ENCODE measurements around the gene FDX1.
A peak's percentile ranks its signal among the peaks of the same experiment; 100 is the strongest.
"Not testable (repeated sequence)": the region's sequence is repeated elsewhere in the genome, so short reads cannot be mapped to it uniquely, and the experiment has no call there.

The FDX1 gene, protein sequence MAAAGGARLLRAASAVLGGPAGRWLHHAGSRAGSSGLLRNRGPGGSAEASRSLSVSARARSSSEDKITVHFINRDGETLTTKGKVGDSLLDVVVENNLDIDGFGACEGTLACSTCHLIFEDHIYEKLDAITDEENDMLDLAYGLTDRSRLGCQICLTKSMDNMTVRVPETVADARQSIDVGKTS

DNA sequence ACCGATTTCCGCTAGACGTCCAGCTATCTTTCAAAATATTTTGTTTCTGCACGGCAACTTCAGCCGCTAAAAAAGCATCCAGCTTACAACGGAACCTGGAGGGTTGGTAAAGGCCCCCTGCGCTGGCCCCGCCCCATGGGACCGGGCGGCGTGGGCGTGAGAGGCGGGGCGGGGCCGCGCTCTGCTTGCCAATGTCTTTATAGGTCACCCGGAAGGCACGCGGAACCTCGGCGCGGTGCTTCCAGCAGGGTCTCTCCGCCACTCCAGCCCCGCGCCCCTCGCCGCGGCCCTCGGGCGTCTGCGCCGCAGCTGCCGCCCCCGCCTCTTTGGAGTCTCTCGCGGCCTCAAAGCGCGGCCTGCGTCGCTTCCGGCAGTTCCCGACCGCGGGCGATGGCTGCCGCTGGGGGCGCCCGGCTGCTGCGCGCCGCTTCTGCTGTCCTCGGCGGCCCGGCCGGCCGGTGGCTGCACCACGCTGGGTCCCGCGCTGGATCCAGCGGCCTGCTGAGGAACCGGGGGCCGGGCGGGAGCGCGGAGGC lies at the start of gene FDX1:
Gene FDX1, plus strand, starts transcription at position 218 of the 536 bp plus-strand sequence. Its CDS starts 173 bp downstream, at position 391.
- peak; percentile 93 for DNase-seq

DNA sequence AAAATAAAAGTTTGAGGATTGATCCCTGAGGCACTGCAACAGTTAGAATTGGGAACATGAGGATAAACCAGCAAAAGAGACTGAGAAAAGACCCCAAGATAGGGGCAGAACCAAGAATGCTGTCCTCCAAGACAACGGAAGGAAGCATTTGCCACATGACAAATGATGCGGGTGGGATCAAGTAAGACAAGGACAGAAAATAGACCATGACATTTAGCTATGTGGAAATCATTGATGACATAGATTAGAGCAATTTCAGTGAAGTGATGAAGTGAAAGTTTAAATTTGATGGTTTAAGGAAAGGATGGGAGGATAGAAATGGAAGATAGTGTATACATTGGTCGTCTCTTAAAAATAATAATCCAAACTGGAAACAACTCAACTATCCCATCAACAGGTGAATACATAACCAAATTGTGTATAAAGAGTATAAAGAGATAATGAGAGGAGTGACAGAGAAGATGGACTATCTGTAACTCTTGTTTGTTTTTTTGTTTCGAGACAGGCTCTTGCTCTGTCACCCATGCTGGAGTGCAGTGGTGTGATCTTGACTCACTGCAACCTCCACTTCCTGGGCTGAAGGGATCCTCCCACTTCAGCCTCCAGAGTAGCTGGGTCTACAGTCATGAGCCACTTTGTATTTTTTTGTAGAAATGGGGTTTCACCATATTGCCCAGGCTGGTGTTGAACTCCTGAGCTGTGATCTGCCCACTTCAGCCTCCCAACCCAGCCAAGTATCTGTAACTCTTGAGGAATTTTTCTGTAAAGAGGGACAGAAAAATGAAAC lies 48.7 kb upstream of the FDX1 start:
- no peak for DNase-seq

DNA sequence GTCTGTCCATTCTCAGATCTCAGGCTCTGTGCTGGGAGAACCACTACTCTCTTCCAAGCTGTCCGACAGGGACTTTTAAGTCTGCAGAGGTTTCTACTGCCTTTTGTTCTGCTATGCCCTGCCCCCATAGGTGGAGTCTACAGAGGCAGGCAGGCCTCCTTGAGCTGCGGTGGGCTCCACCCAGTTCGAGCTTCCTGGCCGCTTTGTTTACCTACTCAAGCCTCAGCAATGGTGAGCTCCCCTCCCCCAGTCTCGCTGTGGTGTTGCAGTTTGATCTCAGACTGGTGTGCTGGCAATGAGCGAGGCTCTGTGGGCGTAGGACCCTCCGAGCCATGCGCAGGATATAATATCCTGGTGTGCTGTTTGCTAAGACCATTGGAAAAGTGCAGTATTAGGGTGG lies 41.5 kb upstream of the FDX1 start:
- DNase-seq, result not testable (repeated sequence)

DNA sequence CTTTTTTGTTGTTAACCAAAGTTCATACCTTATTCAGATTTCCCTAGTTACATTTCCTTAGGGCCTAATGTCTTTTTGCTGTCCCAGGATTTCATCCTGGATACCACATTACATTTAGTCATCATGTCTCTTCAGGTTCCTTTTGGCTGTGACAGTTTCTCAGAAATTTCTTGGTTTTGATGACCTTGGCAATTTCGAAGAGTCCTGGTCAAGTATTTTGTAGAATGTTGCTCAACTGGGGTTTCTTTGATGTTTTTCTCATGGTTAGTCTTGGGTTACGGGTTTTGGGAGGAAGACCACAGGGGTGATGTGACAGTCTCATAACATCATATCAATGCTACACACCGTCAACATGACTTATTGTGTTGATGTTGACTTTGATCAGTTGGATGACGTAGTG lies 39.8 kb upstream of the FDX1 start:
- DNase-seq, result no peak

DNA sequence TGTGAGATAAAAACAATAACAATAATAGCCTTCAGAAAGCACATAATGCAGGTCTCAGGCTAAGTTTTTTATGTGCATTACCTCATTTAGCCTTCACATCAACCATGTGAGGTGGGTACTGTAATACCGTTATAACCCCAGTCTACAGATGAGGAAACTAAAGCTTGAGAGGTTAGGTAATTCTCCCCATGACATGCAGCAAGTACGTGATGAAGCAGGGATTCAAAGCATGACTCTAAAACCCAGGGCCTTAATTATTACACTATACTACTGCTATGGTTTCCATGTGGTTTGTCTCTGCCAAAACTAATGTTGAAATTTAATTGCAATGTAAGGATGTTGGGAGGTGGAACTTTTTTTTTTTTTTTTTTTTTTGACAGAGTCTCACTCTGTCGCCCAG lies 37.7 kb upstream of the FDX1 start:
- DNase-seq, result no peak

DNA sequence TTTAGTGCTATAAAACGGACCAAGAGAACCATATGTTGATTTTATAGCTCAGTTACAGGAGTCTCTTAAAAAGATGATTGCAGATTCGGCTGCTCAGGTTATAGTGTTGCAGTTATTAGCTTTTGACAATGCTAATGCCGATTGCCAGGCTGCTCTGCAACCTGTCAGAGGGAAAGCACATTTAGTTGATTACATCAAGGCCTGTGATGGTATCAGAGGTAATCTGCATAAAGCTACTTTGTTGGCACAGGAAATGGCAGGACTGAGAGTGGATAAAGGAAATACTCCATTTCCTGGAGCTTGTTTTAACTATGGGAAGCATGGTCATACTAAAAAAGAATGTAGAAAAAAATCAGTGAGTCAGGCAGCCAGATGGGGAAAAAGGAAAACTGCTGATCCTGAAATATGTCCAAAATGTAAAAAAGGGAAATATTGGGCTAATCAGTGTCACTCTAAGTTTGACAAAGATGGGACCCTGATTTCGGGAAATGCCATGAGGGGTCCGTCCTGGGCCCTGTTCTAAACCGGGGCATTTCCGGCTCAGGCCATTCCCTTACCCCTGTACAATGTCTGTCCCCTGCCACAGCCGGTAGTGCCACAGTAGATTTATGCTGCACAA lies 32.0 kb upstream of the FDX1 start:
- DNase-seq, result not testable (repeated sequence)

DNA sequence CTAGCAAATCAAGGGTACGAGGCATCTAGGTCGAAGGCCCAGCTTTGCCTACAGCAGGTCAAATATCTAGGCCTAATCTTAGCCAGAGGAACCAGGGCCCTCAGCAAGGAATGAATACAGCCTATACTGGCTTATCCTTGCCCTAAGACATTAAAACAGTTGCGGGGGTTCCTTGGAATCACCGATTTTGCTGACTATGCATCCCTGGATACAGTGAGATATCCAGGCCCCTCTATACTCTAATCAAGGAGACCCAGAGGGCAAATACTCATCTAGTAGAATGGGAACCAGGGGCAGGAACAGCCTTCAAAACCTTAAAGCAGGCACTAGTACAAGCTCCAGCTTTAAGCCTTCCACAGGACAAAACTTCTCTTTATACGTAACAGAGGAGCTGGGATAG lies 26.2 kb upstream of the FDX1 start:
- not testable (repeated sequence) for DNase-seq

DNA sequence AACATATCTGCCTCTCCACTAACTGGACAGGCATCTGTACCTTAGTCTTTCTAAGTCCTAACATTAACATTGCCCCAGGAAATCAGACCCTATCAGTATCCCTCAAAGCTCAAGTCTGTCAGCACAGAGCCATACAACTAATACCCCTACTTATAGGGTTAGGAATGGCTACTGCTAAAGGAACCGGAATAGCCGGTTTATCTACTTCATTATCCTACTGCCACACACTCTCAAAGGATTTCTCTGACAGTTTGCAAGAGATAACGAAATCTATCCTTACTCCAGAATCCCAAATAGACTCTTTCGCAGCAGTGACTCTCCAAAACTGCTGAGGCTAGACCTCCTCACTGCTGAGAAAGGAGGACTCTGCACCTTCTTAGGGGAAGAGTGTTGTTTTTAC lies 24.1 kb upstream of the FDX1 start:
- DNase-seq, result not testable (repeated sequence)

DNA sequence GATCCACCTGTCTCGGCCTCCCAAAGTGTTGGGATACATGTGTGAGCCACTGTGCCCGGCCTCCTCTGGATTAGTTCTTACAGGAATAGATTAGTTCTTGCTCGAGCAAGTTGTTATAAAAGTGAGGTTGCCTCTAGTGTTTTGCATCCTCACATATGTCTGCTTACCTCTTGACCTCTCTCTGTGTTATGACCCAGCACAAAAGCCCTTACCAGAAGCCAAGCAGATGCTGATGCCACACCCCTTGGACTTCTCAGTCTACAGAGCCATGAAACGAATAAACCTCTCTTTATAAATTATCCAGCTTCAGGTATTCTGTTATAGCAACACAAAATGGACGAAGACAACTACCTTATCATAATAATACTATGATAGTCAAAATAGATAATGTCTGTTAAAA lies 22.4 kb upstream of the FDX1 start:
- no peak for DNase-seq

DNA sequence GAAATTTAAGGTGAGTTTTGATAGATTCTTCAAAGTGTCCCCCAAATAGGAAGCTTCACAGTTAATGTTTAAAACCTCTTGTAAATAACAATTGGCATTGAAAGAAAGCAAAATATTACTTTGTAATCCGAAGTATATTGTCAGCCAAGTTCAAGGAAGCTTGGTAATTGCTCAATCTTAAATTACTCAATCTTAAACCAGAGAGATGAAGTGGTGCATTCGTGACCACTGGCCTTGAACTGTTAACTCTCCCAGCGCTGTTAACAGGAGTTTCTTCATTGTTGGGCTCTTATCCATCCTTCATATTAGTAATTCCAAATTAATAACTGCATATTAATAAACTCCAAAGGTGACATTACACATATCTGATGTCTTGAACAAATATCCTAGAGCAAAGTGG lies 20.6 kb upstream of the FDX1 start:
- peak; percentile 56 for DNase-seq

DNA sequence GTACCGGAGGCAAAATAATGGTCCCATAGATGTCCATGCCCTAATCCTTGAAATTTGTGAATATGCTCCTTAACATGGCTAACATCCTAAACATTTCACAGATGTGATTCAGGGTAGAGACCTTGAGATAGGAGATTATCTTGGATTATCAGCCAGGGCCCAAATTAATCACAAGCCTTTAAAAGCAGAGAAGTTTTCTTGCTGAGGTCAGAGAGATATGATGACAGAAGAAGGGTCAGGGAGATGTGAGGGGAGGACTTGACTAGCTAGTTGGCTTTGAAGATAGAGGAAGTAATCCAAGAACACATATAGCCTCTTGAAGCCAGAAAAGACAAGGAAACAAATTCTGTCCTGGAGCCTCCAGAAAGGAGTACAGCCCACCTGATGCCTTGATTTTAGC lies 19.1 kb upstream of the FDX1 start:
- DNase-seq, result peak; percentile 28

DNA sequence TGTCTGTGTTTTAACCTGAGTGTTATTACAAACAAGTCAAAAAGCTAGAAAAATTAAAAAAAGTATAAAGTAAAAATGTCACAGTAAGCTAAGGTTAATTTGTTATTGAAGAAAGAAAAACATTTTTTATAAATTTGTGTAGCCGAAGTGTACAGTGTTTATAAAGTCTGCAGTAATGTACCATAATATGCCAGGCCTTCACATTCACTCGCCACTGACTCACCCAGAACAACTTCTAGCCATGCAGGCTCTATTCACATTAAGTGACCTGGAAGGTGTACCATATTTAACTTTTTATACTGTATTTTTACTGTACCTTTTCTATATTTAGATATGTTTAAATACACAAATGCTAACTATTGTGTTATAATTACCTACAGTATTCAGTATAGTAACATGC lies 14.7 kb upstream of the FDX1 start:
- no peak for DNase-seq

DNA sequence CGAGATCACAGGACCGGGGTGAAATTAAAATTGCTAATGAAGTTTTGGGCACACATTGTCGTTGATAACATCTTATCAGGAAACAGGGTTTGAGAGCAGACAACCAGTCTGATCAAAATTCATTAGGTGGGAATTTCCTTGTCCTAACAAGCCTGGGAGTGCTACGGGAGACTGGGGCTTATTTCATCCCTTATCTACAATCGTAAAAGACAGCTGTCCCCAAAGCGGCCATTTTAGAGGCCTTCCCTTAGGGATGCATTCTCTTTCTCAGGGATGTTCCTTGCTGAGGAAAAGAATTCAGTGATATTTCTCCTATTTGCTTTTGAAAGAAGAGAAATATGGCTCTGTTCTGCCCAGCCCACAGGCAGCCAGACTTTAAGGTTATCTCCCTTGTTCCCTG lies 8.1 kb upstream of the FDX1 start:
- DNase-seq, result not testable (repeated sequence)

DNA sequence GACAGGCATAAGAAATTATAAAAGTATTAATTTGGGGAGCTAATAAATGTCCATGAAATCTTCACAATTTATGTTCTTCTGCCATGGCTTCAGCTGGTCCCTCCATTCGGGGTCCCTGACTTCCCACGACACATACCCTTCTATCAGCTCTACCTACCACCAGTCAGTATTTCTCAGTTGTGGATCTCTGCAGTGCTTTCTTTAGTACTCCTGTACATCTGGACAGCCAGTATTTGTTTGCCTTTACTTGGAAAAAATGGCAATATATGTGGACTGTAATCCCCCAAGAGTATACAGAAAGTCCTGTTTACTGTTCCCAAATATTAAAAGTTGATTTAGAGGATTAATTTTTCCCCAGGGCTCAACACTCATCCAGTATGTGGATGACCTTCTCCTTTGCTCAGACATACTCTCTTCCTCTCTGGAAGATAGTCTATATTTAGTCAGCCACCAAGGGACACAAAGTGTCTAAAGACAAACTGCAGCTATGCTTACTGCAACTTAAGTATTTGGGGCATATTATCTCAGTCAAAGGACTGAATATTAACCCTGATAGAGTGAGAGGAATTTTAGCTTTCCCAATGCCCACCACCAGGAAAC lies 7.3 kb upstream of the FDX1 start:
- DNase-seq, result no peak

DNA sequence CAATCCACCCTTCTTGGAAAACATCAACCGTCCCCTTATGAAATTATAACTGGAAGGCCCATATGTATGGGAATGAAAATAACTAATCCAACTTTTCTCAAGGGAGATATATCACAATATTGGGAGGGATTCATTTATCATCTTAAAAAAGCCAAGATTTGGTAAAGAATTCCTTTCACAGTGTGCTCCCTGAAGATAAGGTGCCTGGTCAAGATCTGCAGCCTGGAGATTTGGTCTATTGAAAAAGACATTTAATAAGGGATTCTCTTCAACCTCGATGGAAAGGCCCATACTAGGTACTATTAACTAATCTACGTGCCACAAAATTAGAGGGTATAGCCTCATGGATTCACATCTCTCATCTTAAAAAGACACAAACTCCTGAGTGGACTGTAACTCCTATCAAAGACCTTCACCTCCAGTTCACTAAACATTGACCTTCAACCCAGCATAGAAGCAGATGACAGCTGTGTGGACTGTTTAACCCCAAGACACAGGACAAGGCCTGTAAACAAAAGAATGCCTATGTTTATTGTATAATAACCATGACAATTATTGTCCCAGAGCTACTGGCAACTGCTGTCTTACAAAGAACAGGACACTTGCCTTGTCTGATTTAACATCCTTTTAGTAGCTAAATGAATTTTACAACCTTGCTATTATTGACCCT lies 4.8 kb upstream of the FDX1 start:
- DNase-seq, result no peak

DNA sequence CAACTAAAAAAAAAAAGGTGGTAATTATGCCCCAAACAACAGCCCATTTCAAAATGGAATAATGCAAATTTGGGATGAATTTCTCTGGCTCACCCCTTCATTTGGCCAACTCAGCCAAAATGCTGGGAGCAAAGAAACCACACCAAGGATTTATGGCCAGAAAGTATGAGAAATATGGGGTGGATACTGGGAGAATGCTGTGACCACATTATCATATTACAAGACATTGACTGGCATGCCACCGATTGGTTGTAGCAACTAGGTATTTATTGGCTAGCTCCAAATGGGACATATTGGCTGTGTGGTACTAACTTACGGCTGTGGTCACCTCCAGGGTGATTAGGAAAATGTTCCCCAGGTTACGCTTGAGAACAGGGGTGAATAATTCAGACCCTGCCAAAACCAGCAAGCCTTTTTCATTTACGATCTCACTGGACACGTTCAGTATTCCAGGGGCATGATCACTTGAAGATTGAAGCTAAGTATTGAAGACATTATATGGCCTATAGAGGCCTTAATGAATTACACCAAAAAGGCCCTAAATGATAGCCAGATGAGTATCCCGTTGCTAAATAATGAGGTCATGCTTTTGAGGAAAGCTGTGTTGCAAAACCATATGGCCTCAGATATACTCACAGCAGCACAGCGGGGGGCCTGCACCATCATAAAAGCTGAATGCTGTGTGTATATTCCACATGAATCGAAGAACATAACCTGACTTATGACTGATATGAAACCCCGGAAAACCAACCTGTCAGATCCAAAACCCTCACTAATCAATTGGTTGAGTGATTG lies 3.8 kb upstream of the FDX1 start:
- DNase-seq, result no peak

DNA sequence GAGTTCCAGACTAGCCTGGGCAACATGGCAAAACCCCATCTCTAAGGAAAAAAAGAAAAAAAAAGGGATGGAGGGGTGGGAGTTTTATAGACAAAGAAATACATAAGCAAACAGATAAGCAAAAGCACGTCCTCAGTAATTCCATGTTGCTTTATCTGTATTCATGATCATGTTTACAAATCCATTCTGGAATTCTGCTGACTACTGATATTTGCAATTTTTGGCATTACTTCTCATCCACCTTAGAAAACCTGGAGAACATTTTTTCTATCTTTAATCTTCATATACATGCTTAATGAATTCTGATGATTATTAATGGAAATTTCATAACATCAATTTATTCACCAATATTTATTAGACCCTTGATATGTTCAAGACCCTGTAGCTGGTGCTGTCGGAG lies 1.7 kb upstream of the FDX1 start:
- no peak for DNase-seq

DNA sequence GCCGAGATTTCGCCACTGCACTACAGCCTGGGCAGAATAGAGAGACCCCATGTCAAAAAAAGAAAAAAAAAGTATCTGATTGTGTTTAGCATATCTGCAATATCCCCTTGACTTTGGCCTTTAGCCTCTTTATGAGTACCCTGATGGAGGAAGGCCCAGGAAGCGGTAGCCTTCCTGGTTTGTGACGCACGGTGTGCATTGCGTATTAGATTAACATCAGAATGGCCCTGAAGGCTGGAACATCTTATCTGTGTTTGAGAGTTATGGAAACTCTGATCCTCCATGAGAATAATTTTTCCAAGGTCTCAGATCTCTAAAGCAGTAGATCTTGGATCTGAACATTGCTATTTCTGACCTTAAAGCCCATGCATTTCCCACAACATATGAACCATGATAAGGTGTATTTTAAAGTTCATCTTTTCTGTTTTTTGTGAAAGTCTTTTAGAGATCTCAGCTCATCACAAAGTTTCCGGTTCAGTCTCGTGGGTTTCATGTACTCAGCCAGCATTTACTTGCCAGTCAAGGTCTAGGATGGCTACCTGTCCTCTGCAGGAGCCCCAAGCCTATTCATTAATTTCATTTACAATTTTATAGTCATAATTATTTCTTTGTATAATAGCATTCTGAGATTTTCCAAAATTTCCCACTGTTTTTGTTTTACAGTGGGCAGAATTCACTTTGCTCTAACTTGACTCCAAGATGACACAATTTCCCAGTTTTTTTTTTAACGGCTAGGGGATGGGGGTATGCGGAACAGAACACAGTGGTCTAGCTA lies 605 bp upstream of the FDX1 start:
- DNase-seq, result no peak

DNA sequence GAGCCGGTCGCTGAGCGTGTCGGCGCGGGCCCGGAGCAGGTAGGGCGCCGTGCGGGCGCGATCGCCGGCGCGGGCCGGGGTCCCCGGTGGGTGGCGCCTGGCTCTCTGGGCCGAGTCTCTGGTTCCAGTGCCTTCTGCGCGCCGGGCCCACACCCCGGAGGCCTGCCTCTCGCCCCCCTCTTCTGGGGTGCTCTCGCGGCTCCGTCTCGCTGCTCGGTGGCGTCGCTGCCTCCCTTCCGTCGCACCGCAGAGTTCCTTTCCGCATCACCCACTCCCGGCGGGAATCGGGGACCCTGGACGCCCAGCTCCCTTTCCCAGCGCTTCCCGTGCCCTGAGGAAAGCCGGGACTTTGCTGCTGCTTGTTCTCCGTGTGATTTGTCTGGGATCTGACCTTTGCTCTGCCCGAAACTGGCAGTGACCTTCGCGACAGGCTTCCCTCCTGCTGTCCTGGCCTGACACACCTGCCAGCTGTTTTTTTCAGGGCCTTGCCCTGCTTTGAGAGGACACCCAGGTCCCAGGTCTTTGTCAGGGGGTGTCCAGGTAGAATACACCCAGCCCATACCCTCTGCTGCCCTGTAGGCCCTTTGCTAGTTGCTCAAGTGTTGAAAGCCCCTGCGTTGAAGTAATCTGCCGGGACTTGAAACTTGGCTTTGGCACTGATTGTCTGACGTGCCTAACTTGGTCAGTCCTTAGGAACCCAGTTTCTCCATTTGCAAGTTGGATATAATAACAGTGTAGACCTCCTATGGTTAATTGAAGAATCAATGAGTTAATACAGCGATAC lies 711 bp downstream of the FDX1 start:
- DNase-seq, result peak; percentile 60

DNA sequence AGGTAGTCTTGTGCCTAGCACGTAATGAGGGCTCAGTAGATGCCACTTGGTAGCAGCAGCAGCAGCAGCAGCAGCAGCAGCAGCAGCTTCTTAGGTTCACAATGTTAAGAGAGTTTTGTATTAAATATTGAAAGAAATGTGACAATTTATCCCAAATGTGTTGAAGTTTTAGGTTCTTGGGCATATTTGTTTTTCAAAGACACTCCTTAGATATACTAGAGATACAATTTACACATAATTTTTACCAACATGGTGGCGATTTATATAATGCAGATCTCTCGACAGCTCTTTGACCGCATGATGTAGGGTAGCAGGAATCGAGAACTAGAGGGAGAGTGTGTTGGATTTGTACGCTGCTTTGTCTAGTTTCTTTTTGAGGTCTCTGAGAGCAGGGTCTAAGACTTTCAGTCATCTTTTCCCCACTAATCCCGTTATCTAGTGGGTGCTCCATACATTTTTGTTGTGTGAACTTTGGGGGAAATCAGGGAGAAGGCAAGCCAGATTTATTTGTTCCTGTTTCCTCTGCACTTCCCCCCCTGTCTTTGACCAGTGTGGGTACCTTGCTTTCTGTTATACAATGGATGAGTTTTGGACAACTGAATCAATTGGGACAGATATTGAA lies 1.4 kb downstream of the FDX1 start:
- DNase-seq, result peak; percentile 44
